Stimulated activated CD8-positive, alpha-beta memory T cell treated with anti-CD3 and anti-CD28 coated beads, Interleukin-4, amount 100 ng/mL, for 48 hours (primary cell): Measurements from ENCODE around the gene CCDC88A.
"Not testable (repeated sequence)": the region's sequence is repeated elsewhere in the genome, so short reads cannot be mapped to it uniquely, and the experiment has no call there.

ENCODE experiments used
- DNase-seq: peaks from one replicate; pipeline ENCODE4 v3.0.0-alpha.2; 2020

Gene CCDC88A

GRCh38 chr2:55419679-55420438, at the start of gene CCDC88A:
CCDC88A (minus strand) TSS chr2:55419856; CDS start chr2:55419079, 777 bp downstream.
- DNase-seq = peak; percentile 91

GRCh38 chr2:55461679-55462078, 42.0 kb upstream of the CCDC88A start:
- no peak for DNase-seq

- no peak for DNase-seq
Measured at GRCh38 chr2:55460562-55460961, 40.9 kb upstream of the CCDC88A start.

GRCh38 chr2:55459714-55460274, 40.1 kb upstream of the CCDC88A start:
- DNase-seq = no peak

GRCh38 chr2:55459279-55459678, 39.6 kb upstream of the CCDC88A start:
- no peak for DNase-seq

- no peak for DNase-seq
Measured at GRCh38 chr2:55454121-55454520, 34.5 kb upstream of the CCDC88A start.

- no peak for DNase-seq
Measured at GRCh38 chr2:55452879-55453278, 33.2 kb upstream of the CCDC88A start.

- no peak for DNase-seq
Measured at GRCh38 chr2:55451699-55452098, 32.0 kb upstream of the CCDC88A start.

- not testable (repeated sequence) for DNase-seq
Measured at GRCh38 chr2:55450014-55450413, 30.4 kb upstream of the CCDC88A start.

GRCh38 chr2:55442045-55442760, 22.5 kb upstream of the CCDC88A start:
- not testable (repeated sequence) for DNase-seq

- no peak for DNase-seq
Measured at GRCh38 chr2:55441280-55441892, 21.7 kb upstream of the CCDC88A start.

GRCh38 chr2:55439101-55439397, 19.4 kb upstream of the CCDC88A start:
- DNase-seq = no peak

GRCh38 chr2:55438391-55439100, 18.9 kb upstream of the CCDC88A start:
- no peak for DNase-seq

- DNase-seq = no peak
Measured at GRCh38 chr2:55437515-55438390, 18.1 kb upstream of the CCDC88A start.

GRCh38 chr2:55431982-55432627, 12.4 kb upstream of the CCDC88A start:
- no peak for DNase-seq

GRCh38 chr2:55430211-55430975, 10.7 kb upstream of the CCDC88A start:
- no peak for DNase-seq

- no peak for DNase-seq
Measured at GRCh38 chr2:55428258-55428657, 8.6 kb upstream of the CCDC88A start.

GRCh38 chr2:55425431-55425831, 5.8 kb upstream of the CCDC88A start:
- no peak for DNase-seq

GRCh38 chr2:55422876-55423665, 3.4 kb upstream of the CCDC88A start:
- DNase-seq = no peak

- no peak for DNase-seq
Measured at GRCh38 chr2:55421326-55421725, 1.7 kb upstream of the CCDC88A start.
